ENCODE results near the gene LRRC3.
"Not testable (repeated sequence)": the region's sequence is repeated elsewhere in the genome, so short reads cannot be mapped to it uniquely, and the experiment has no call there.

The LRRC3 gene

GRCh38 chr21:44475266-44475845, 20.0 kb downstream of the LRRC3 start:
- no peak for TF ChIP-seq CTCF (conservative IDR thresholded peaks at IDR 0.05; ENCODE audit: low read length)
- DNase-seq (ENCODE audit: low read depth), result no peak
- H3K4me3 ChIP-seq (ENCODE audit: low read length), result no peak overlapping the region

GRCh38 chr21:44477131-44477530, 21.8 kb downstream of the LRRC3 start:
- no peak for DNase-seq (ENCODE audit: low read depth)
- TF ChIP-seq CTCF (conservative IDR thresholded peaks at IDR 0.05; ENCODE audit: low read length), result no peak
- no peak overlapping the region for H3K4me3 ChIP-seq (ENCODE audit: low read length)

GRCh38 chr21:44477712-44478111, 22.4 kb downstream of the LRRC3 start:
- no peak for TF ChIP-seq CTCF (conservative IDR thresholded peaks at IDR 0.05; ENCODE audit: low read length)
- H3K4me3 ChIP-seq (ENCODE audit: low read length), result no peak overlapping the region
- DNase-seq (ENCODE audit: low read depth), result no peak

- H3K4me3 ChIP-seq (ENCODE audit: low read length), result no peak overlapping the region
- no peak for TF ChIP-seq CTCF (conservative IDR thresholded peaks at IDR 0.05; ENCODE audit: low read length)
- DNase-seq (ENCODE audit: low read depth), result no peak
These were observed 23.0 kb downstream of the LRRC3 start for GRCh38 chr21:44478124-44478800.

GRCh38 chr21:44478801-44479167, 23.5 kb downstream of the LRRC3 start:
- no peak for DNase-seq (ENCODE audit: low read depth)
- TF ChIP-seq CTCF (conservative IDR thresholded peaks at IDR 0.05; ENCODE audit: low read length), result no peak
- no peak overlapping the region for H3K4me3 ChIP-seq (ENCODE audit: low read length)

GRCh38 chr21:44479556-44480199, 24.4 kb downstream of the LRRC3 start:
- H3K4me3 ChIP-seq (ENCODE audit: low read length), result not testable (repeated sequence)
- DNase-seq (ENCODE audit: low read depth), result peak; percentile 11
- peak; percentile 56 for TF ChIP-seq CTCF (conservative IDR thresholded peaks at IDR 0.05; ENCODE audit: low read length)

Measured in AG10803 (cell line).